ENCODE data around the gene KCNK16. TPM values are rescaled to one million over a fixed set of nuclear protein-coding genes. Genes with fewer than 3 reads are reported as not detected.

Gene KCNK16
- total RNA-seq, 4 donors from 2014 or later: not detected

GRCh38 chr6:39307462-39307861 lies 15.0 kb downstream of the KCNK16 start:
- TF ChIP-seq CTCF (IDR thresholded peaks at IDR 0.05): no peak
- no peak for TF ChIP-seq POLR2A (IDR thresholded peaks at IDR 0.05)
- Histone ChIP-seq H3K36me3 (no peaks in the 10 kb centered on the region), H3K4me3 (no peak overlapping the region), H3K4me1 (peaks cover 0 to 7% (median 4%) of the 10 kb centered on the region in 3 donors), H3K27ac (no peak overlapping the region), H3K27me3 (peaks cover 0 to 33% (median 0%) of the 10 kb centered on the region in 4 donors), H3K9me3 (no peaks in the 10 kb centered on the region)
- intact Hi-C loops (cut with DNase I): no loop called here
- 63 to 77% methylated on average over 3 of the region's 3 CpGs for WGBS, 2 donors
- DNase-seq: no peak

- intact Hi-C loops (cut with DNase I): loop anchor here (2.0 kb wide), 1 partner anchor 138 kb away; no protein-coding TSS in a partner anchor
- no peak for TF ChIP-seq POLR2A (IDR thresholded peaks at IDR 0.05)
- TF ChIP-seq CTCF (IDR thresholded peaks at IDR 0.05): no peak
These were observed 17.6 kb downstream of the KCNK16 start for GRCh38 chr6:39304951-39305350.

GRCh38 chr6:39303425-39304153 lies 18.9 kb downstream of the KCNK16 start:
- 76 to 77% methylated on average over 17 to 27 of the region's 30 CpGs for WGBS, 2 donors
- Histone ChIP-seq H3K4me1 (peaks cover 0 to 7% (median 4%) of the 10 kb centered on the region in 3 donors), H3K4me3 (no peak overlapping the region), H3K9me3 (no peaks in the 10 kb centered on the region), H3K36me3 (no peaks in the 10 kb centered on the region), H3K27ac (no peak overlapping the region), H3K27me3 (peaks cover 0 to 4% (median 0%) of the 10 kb centered on the region in 4 donors)
- no peak for TF ChIP-seq CTCF (IDR thresholded peaks at IDR 0.05)
- TF ChIP-seq POLR2A (IDR thresholded peaks at IDR 0.05): no peak
- intact Hi-C loops (cut with DNase I): loop anchor here (2.0 kb wide), 1 partner anchor 137 kb away; no protein-coding TSS in a partner anchor
- DNase-seq: no peak

More at GRCh38 chr6:39304951-39305350, 17.6 kb downstream of the KCNK16 start:
- DNase-seq: no peak
- Histone ChIP-seq H3K9me3 (no peaks in the 10 kb centered on the region), H3K36me3 (no peaks in the 10 kb centered on the region), H3K27ac (no peak overlapping the region), H3K4me3 (no peak overlapping the region), H3K4me1 (peaks cover 0 to 7% (median 4%) of the 10 kb centered on the region in 3 donors), H3K27me3 (peaks cover 0 to 12% (median 0%) of the 10 kb centered on the region in 4 donors)

GRCh38 chr6:39302669-39303424 lies 19.7 kb downstream of the KCNK16 start:
- no peaks in the 10 kb centered on the region for H3K36me3 ChIP-seq
- peak; percentile 18 for DNase-seq
- WGBS, 2 donors: 4 to 7% methylated on average over 8 to 11 of the region's 11 CpGs
- intact Hi-C loops (cut with DNase I): no loop called here
- peak overlapping the region in 1 of 4 donors; percentile 51 for H3K4me3 ChIP-seq
- peaks cover 0 to 7% (median 4%) of the 10 kb centered on the region in 3 donors for H3K4me1 ChIP-seq
- H3K27me3 ChIP-seq: peaks cover 0 to 4% (median 0%) of the 10 kb centered on the region in 4 donors
- no peaks in the 10 kb centered on the region for H3K9me3 ChIP-seq
- H3K27ac ChIP-seq: no peak overlapping the region
- peak; percentile 86 to 96 (median 90) for TF ChIP-seq CTCF (IDR thresholded peaks at IDR 0.05)
- no peak for TF ChIP-seq POLR2A (IDR thresholded peaks at IDR 0.05)

GRCh38 chr6:39302011-39302410 lies 20.5 kb downstream of the KCNK16 start:
- TF ChIP-seq CTCF (IDR thresholded peaks at IDR 0.05): no peak
- no peak for TF ChIP-seq POLR2A (IDR thresholded peaks at IDR 0.05)
- H3K36me3 ChIP-seq: no peaks in the 10 kb centered on the region
- no peak overlapping the region for H3K4me3 ChIP-seq
- WGBS, 2 donors: 95% methylated on average over 2 of the region's 2 CpGs; no CpG with 5 or more reads in 1 of the 2 donors
- peaks cover 0 to 4% (median 0%) of the 10 kb centered on the region in 4 donors for H3K27me3 ChIP-seq
- DNase-seq: no peak
- peaks cover 0 to 7% (median 4%) of the 10 kb centered on the region in 3 donors for H3K4me1 ChIP-seq
- intact Hi-C loops (cut with DNase I): no loop called here
- no peak overlapping the region for H3K27ac ChIP-seq
- no peaks in the 10 kb centered on the region for H3K9me3 ChIP-seq
